Panc1 (cell line): ENCODE measurements around the gene CLNK. TPM values are rescaled to one million over a fixed set of nuclear protein-coding genes. Genes with fewer than 3 reads are reported as not detected.

Source experiments
- ATAC-seq: fragments of 200-7000 bp; cut with Tn5 transposase; 2 replicates; pipeline ENCODE4 v1.9.1; 2020; ENCODE audit warnings: mild to moderate bottlenecking, moderate library complexity
- BruUV-seq: library from RNA; stranded (reverse); fragments of 400-500 nt; replicated peaks from 2 replicates; lab custom pipeline; 2021; lab: Mats Ljungman, UMichigan
- CTCF ChIA-PET: fragments of 300-600 bp; sonication (Branson Sonifier 250); formaldehyde crosslinking; loops from one replicate; lab custom pipeline; 2022; ENCODE audit warnings: antibody characterized with exemption; lab: Charles Lee
- POLR2A ChIA-PET: fragments of 300-600 bp; sonication (Branson Sonifier 250); formaldehyde crosslinking; loops from one replicate; lab custom pipeline; 2022; ENCODE audit warnings: antibody characterized with exemption; lab: Charles Lee
- DNase-seq: peaks from one replicate; pipeline ENCODE4 v3.0.0-alpha.2; 2010; ENCODE audit warnings: low read depth, low spot score
- H3K27ac ChIP-seq: 2 replicates; pipeline ENCODE4 v1.5.1; 2011; ENCODE audit warnings: mild to moderate bottlenecking, low read length, inconsistent platforms
- H3K27me3 ChIP-seq: fragments of 200-500 bp; sonication (Bioruptor generic); 2 replicates; pipeline ENCODE4 v1.6.0; 2014; ENCODE audit warnings: low read length, inconsistent platforms; ENCODE audit not compliant: control insufficient read depth, insufficient read depth
- H3K36me3 ChIP-seq: fragments of 200-500 bp; sonication (Bioruptor generic); 2 replicates; pipeline ENCODE4 v1.5.1; 2014; ENCODE audit warnings: inconsistent platforms, mild to moderate bottlenecking, low read length, moderate library complexity; ENCODE audit not compliant: control insufficient read depth, insufficient read depth
- H3K4me1 ChIP-seq: 2 replicates; pipeline ENCODE4 v1.5.1; 2011; ENCODE audit warnings: inconsistent platforms, mild to moderate bottlenecking, low read length, moderate library complexity; ENCODE audit not compliant: control insufficient read depth, insufficient read depth
- H3K4me3 ChIP-seq, 2 experiments: 2 replicates each; pipeline ENCODE4 v1.5.1; 2011 to 2012; ENCODE audit warnings: low read depth in 2 of 2, low read length in 2 of 2, mild to moderate bottlenecking in 2 of 2, inconsistent platforms in 1 of 2, moderate library complexity in 1 of 2
- H3K9me3 ChIP-seq: fragments of 200-500 bp; sonication (Bioruptor generic); 2 replicates; pipeline ENCODE4 v1.5.1; 2014; ENCODE audit warnings: low read depth, mild to moderate bottlenecking, inconsistent platforms, low read length, moderate library complexity; ENCODE audit not compliant: control insufficient read depth, insufficient read depth
- POLR2AphosphoS5 ChIP-seq: IDR thresholded peaks from 2 replicates; pipeline ENCODE4 v1.6.1; 2012; ENCODE audit warnings: mild to moderate bottlenecking, low read depth, low read length, moderate library complexity
- REST ChIP-seq, 2 experiments: IDR thresholded peaks; 2 replicates each; pipeline ENCODE4 v1.6.1; 2011 to 2012; ENCODE audit warnings: low read depth in 2 of 2, control low read depth in 1 of 2, low read length in 1 of 2, mild to moderate bottlenecking in 1 of 2, moderate library complexity in 1 of 2; ENCODE audit not compliant: insufficient read depth in 1 of 2
- SIN3A ChIP-seq: IDR thresholded peaks from 2 replicates; pipeline ENCODE4 v1.6.1; 2012; ENCODE audit warnings: low read depth, mild to moderate bottlenecking, low read length, moderate library complexity, borderline replicate concordance; ENCODE audit not compliant: insufficient read depth
- TCF7L2 ChIP-seq: IDR thresholded peaks from 2 replicates; pipeline ENCODE4 v1.6.1; 2011; ENCODE audit warnings: mild to moderate bottlenecking, low read depth, low read length, inconsistent platforms
- in situ Hi-C: cut with HindIII; loops from 2 replicates; pipeline ENCODE4 v1.10.0; 2016; ENCODE audit warnings: low sequenced_read_pairs, low pct_unique_long_range_greater_than_20kb
- intact Hi-C: fragments of 100-400 bp; cut with micrococcal nuclease; formaldehyde crosslinking; loops from one replicate; pipeline ENCODE4 v1.10.0; 2022; ENCODE audit not compliant: unreplicated experiment
- total RNA-seq: library from RNA; stranded (reverse); gene quantifications from one replicate; pipeline ENCODE4 v1.2.1, GENCODE V29; 2021; ENCODE audit not compliant: unreplicated experiment
- TF ChIP-seq, protein P1 (sequence below): fragments of 450-650 bp; IDR thresholded peaks from 2 replicates; pipeline ENCODE4 v1.5.1; 2017; ENCODE audit warnings: mild to moderate bottlenecking

CLNK gene
- total RNA-seq, 1 experiment from 2014 or later = not detected

- intact Hi-C loops (no loop called here), in situ Hi-C loops (no loop called here)
- Histone ChIP-seq H3K36me3 (peaks cover 2% of the 10 kb centered on the region), H3K27me3 (no peaks in the 10 kb centered on the region), H3K9me3 (no peaks in the 10 kb centered on the region), H3K4me3 (no peak overlapping the region), H3K27ac (no peak overlapping the region), H3K4me1 (no peaks in the 10 kb centered on the region)
- BruUV-seq = no TSS peak
- CTCF ChIA-PET = no interaction called here
- TF ChIP-seq TCF7L2 (no peak), REST (IDR thresholded peaks at IDR 0.05; ENCODE audit: insufficient read depth in 1 of 2, low read depth in 2 of 2, low read length in 1 of 2) (no peak), POLR2AphosphoS5 (no peak), SIN3A (no peak)
- TF ChIP-seq, protein P1, sequence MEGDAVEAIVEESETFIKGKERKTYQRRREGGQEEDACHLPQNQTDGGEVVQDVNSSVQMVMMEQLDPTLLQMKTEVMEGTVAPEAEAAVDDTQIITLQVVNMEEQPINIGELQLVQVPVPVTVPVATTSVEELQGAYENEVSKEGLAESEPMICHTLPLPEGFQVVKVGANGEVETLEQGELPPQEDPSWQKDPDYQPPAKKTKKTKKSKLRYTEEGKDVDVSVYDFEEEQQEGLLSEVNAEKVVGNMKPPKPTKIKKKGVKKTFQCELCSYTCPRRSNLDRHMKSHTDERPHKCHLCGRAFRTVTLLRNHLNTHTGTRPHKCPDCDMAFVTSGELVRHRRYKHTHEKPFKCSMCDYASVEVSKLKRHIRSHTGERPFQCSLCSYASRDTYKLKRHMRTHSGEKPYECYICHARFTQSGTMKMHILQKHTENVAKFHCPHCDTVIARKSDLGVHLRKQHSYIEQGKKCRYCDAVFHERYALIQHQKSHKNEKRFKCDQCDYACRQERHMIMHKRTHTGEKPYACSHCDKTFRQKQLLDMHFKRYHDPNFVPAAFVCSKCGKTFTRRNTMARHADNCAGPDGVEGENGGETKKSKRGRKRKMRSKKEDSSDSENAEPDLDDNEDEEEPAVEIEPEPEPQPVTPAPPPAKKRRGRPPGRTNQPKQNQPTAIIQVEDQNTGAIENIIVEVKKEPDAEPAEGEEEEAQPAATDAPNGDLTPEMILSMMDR = no peak
- DNase-seq = no peak
- POLR2A ChIA-PET = no interaction called here
- ATAC-seq = no peak
These were observed 235.6 kb downstream of the CLNK start for GRCh38 chr4:10448991-10449390.

- intact Hi-C loops = no loop called here
- no peak overlapping the region for H3K27ac ChIP-seq
- POLR2A ChIA-PET = no interaction called here
- no peaks in the 10 kb centered on the region for H3K9me3 ChIP-seq
- no peak overlapping the region for H3K4me3 ChIP-seq
- in situ Hi-C loops = no loop called here
- H3K4me1 ChIP-seq = no peaks in the 10 kb centered on the region
- H3K27me3 ChIP-seq = no peaks in the 10 kb centered on the region
- BruUV-seq = no TSS peak
- TF ChIP-seq POLR2AphosphoS5 (no peak), TCF7L2 (no peak), REST (IDR thresholded peaks at IDR 0.05; ENCODE audit: insufficient read depth in 1 of 2, low read depth in 2 of 2, low read length in 1 of 2) (no peak), SIN3A (no peak)
- TF ChIP-seq, protein P1 = no peak
- CTCF ChIA-PET = no interaction called here
- ATAC-seq = no peak
- no peak for DNase-seq
- peaks cover 2% of the 10 kb centered on the region; the same call in 1 of the 2 replicates for H3K36me3 ChIP-seq
These were observed 241.6 kb downstream of the CLNK start for GRCh38 chr4:10442976-10443375.
